MM.1S (cell line): ENCODE measurements around the gene RELN.

Source experiments
- DNase-seq: peaks from one replicate; pipeline ENCODE4 v3.0.0-alpha.2; 2015
- H2AFZ ChIP-seq: fragments of 300-600 bp; sonication (generic); 2 replicates; pipeline ENCODE4 v1.6.0; 2016; ENCODE audit warnings: antibody characterized with exemption, low read length
- H3F3A ChIP-seq: fragments of 300-600 bp; sonication (generic); 2 replicates; pipeline ENCODE4 v1.6.1; 2016; ENCODE audit warnings: mild to moderate bottlenecking, antibody characterized with exemption, low read length, moderate library complexity, mixed read lengths; ENCODE audit not compliant: insufficient read depth
- H3K27ac ChIP-seq: fragments of 300-600 bp; sonication (generic); 2 replicates; pipeline ENCODE4 v1.5.1; 2016; ENCODE audit warnings: mild to moderate bottlenecking, low read length
- H3K27me3 ChIP-seq: fragments of 300-600 bp; sonication (generic); replicated peaks from 2 replicates; pipeline ENCODE4 v1.6.0; 2016; ENCODE audit warnings: low read length; ENCODE audit not compliant: insufficient read depth
- H3K36me3 ChIP-seq: fragments of 300-600 bp; sonication (generic); replicated peaks from 2 replicates; pipeline ENCODE4 v1.6.1; 2016; ENCODE audit warnings: mild to moderate bottlenecking, low read length, mixed read lengths; ENCODE audit not compliant: insufficient read depth
- H3K4me1 ChIP-seq: fragments of 300-600 bp; sonication (generic); 2 replicates; pipeline ENCODE4 v1.6.1; 2016; ENCODE audit warnings: low read length, mixed read lengths
- H3K4me2 ChIP-seq: fragments of 300-600 bp; sonication (generic); 2 replicates; pipeline ENCODE4 v1.6.0; 2016; ENCODE audit warnings: low read depth, low read length
- H3K4me3 ChIP-seq: fragments of 300-600 bp; sonication (generic); 2 replicates; pipeline ENCODE4 v1.5.1; 2016; ENCODE audit warnings: low read length, mixed read lengths
- H3K79me2 ChIP-seq: fragments of 300-600 bp; sonication (generic); 2 replicates; pipeline ENCODE4 v1.6.1; 2016; ENCODE audit warnings: mixed run types, low read length, mixed read lengths
- H3K9ac ChIP-seq: fragments of 300-600 bp; sonication (generic); 2 replicates; pipeline ENCODE4 v1.6.1; 2016; ENCODE audit warnings: low read length, mixed read lengths
- H3K9me2 ChIP-seq: fragments of 300-600 bp; sonication (generic); replicated peaks from 2 replicates; pipeline ENCODE4 v1.6.1; 2016; ENCODE audit warnings: mild to moderate bottlenecking, low read length, mixed read lengths; ENCODE audit not compliant: insufficient read depth
- H3K9me3 ChIP-seq: fragments of 300-600 bp; sonication (generic); replicated peaks from 2 replicates; pipeline ENCODE4 v1.6.1; 2016; ENCODE audit warnings: mild to moderate bottlenecking, low read length, mixed read lengths; ENCODE audit not compliant: insufficient read depth
- H4K20me1 ChIP-seq: fragments of 300-600 bp; sonication (generic); 2 replicates; pipeline ENCODE4 v1.6.1; 2016; ENCODE audit warnings: mild to moderate bottlenecking, low read length, moderate library complexity, mixed read lengths; ENCODE audit not compliant: insufficient read depth
- CTCF ChIP-seq: fragments of 300-600 bp; sonication (generic); IDR thresholded peaks from 2 replicates; pipeline ENCODE4 v1.5.1; 2016; ENCODE audit warnings: antibody characterized with exemption, low read length, mixed read lengths
- EZH2 ChIP-seq: fragments of 300-600 bp; sonication (generic); optimal IDR thresholded peaks from 2 replicates; pipeline ENCODE3; 2017; ENCODE audit warnings: low read depth, mild to moderate bottlenecking, antibody characterized with exemption, low read length, mixed read lengths
- EZH2phosphoT487 ChIP-seq: fragments of 300-600 bp; sonication (generic); IDR thresholded peaks from 2 replicates; pipeline ENCODE4 v1.6.1; 2018; ENCODE audit warnings: antibody characterized with exemption, low read length

The RELN gene

DNA sequence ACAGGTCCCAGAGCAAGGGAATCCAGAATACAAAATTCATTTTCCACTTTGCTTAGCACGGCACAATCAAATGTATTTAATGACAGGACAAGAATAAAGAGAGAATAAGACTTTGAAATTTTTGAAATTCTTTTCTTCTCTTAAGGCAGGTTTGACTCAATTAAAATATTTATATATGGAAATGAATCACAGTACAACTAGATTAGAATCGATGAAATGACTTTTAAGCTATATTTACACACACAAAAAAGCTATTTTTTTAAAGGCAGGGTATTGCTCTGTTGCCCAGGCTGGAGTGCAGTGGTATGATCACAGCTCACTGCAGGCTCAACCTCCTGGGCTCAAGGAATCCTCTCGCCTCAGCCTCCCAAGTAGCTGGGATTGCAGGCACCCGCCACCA is 278.0 kb downstream of the RELN start:
- Histone ChIP-seq H3K4me1 (no peaks in the 10 kb centered on the region), H3K27me3 (no peaks in the 10 kb centered on the region), H3K4me3 (no peak overlapping the region), H3K9me2 (no peaks in the 10 kb centered on the region), H2AFZ (no peak overlapping the region), H3K9me3 (no peaks in the 10 kb centered on the region), H3F3A (no peaks in the 10 kb centered on the region), H3K4me2 (no peak overlapping the region), H3K27ac (no peak overlapping the region), H3K9ac (no peak overlapping the region), H3K79me2 (no peaks in the 10 kb centered on the region), H4K20me1 (no peaks in the 10 kb centered on the region), H3K36me3 (no peaks in the 10 kb centered on the region)
- DNase-seq = no peak
- TF ChIP-seq EZH2phosphoT487 (no peak), CTCF (no peak), EZH2 (no peak)

- Histone ChIP-seq H3K36me3 (no peaks in the 10 kb centered on the region), H3K4me2 (no peak overlapping the region), H3F3A (no peaks in the 10 kb centered on the region), H3K4me3 (no peak overlapping the region), H3K9me3 (no peaks in the 10 kb centered on the region), H4K20me1 (no peaks in the 10 kb centered on the region), H3K9ac (no peak overlapping the region), H3K9me2 (no peaks in the 10 kb centered on the region), H3K27ac (no peak overlapping the region), H3K27me3 (no peaks in the 10 kb centered on the region), H2AFZ (no peak overlapping the region), H3K4me1 (no peaks in the 10 kb centered on the region), H3K79me2 (no peaks in the 10 kb centered on the region)
- no peak for DNase-seq
- no peak for TF ChIP-seq CTCF
- no peak for TF ChIP-seq EZH2phosphoT487
- no peak for TF ChIP-seq EZH2
These were observed 279.2 kb downstream of the RELN start for GRCh38 chr7:103710247-103710646.

- Histone ChIP-seq H3K9ac (no peak overlapping the region), H3K79me2 (no peaks in the 10 kb centered on the region), H3K4me2 (no peak overlapping the region), H3K36me3 (no peaks in the 10 kb centered on the region), H3K9me2 (no peaks in the 10 kb centered on the region), H2AFZ (no peak overlapping the region), H3F3A (no peaks in the 10 kb centered on the region), H3K9me3 (no peaks in the 10 kb centered on the region), H3K4me1 (no peaks in the 10 kb centered on the region), H3K27ac (no peak overlapping the region), H4K20me1 (no peaks in the 10 kb centered on the region), H3K27me3 (no peaks in the 10 kb centered on the region), H3K4me3 (no peak overlapping the region)
- no peak for DNase-seq
- TF ChIP-seq CTCF (no peak), EZH2 (no peak), EZH2phosphoT487 (no peak)
These were observed 282.7 kb downstream of the RELN start for GRCh38 chr7:103706805-103707204.

- Histone ChIP-seq H4K20me1 (no peaks in the 10 kb centered on the region), H3K9me2 (no peaks in the 10 kb centered on the region), H3K79me2 (no peaks in the 10 kb centered on the region), H3K4me2 (no peak overlapping the region), H3K36me3 (no peaks in the 10 kb centered on the region), H3K27ac (no peak overlapping the region), H3K9me3 (no peaks in the 10 kb centered on the region), H3F3A (no peaks in the 10 kb centered on the region), H3K4me1 (no peaks in the 10 kb centered on the region), H3K27me3 (no peaks in the 10 kb centered on the region), H3K4me3 (no peak overlapping the region), H3K9ac (no peak overlapping the region), H2AFZ (no peak overlapping the region)
- DNase-seq = no peak
- TF ChIP-seq EZH2phosphoT487 (no peak), CTCF (no peak), EZH2 (no peak)
These were observed 283.9 kb downstream of the RELN start for GRCh38 chr7:103705542-103705941.
